ENCODE data around the gene CUL3. TPM values are rescaled to one million over a fixed set of nuclear protein-coding genes. Genes with fewer than 3 reads are reported as not detected.

Gene CUL3
- total RNA-seq, 1 experiment from 2014 or later, result 86.2 TPM

DNA sequence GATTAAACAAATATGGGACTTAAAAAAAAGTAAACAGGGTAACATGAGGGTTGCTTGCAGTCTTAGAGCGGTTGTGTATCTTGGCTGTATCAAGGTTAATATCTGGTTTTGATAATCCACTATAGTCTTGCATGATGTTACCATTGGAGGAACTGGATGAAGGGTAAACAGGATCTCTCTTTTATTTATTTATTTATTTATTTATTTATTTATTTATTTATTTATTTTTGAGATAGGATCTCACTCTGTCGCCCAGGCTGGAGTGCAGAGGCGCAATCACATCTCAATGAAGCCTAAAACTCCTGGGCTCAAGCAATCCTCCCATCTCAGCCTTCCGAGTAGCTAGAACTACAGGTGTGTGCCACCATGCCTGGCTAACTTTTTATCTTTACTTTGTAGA, 140.4 kb downstream of the CUL3 start:
- ATAC-seq (no peak), DNase-seq (ENCODE audit: low spot score) (no peak)
- ChIA-PET CTCF (no interaction called here), POLR2A (no interaction called here)
- H3K4me3 Mint-ChIP-seq, result no peak overlapping the region
- H3K27me3 Mint-ChIP-seq (ENCODE audit: low read depth), result peaks cover 11% of the 10 kb centered on the region
- H3K9me3 Mint-ChIP-seq, result no peaks in the 10 kb centered on the region
- 0 out of 2 replicates have a peak, but pooled peaks cover 3% of the 10 kb centered on the region for H3K36me3 Mint-ChIP-seq
- no peak for TF ChIP-seq RELA (CRISPR knock-in tag; IDR thresholded peaks at IDR 0.05; ENCODE audit: borderline replicate concordance)
- TF ChIP-seq, protein P1, sequence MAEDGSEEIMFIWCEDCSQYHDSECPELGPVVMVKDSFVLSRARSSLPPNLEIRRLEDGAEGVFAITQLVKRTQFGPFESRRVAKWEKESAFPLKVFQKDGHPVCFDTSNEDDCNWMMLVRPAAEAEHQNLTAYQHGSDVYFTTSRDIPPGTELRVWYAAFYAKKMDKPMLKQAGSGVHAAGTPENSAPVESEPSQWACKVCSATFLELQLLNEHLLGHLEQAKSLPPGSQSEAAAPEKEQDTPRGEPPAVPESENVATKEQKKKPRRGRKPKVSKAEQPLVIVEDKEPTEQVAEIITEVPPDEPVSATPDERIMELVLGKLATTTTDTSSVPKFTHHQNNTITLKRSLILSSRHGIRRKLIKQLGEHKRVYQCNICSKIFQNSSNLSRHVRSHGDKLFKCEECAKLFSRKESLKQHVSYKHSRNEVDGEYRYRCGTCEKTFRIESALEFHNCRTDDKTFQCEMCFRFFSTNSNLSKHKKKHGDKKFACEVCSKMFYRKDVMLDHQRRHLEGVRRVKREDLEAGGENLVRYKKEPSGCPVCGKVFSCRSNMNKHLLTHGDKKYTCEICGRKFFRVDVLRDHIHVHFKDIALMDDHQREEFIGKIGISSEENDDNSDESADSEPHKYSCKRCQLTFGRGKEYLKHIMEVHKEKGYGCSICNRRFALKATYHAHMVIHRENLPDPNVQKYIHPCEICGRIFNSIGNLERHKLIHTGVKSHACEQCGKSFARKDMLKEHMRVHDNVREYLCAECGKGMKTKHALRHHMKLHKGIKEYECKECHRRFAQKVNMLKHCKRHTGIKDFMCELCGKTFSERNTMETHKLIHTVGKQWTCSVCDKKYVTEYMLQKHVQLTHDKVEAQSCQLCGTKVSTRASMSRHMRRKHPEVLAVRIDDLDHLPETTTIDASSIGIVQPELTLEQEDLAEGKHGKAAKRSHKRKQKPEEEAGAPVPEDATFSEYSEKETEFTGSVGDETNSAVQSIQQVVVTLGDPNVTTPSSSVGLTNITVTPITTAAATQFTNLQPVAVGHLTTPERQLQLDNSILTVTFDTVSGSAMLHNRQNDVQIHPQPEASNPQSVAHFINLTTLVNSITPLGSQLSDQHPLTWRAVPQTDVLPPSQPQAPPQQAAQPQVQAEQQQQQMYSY (CRISPR knock-in tag; IDR thresholded peaks at IDR 0.05), result no peak
- TF ChIP-seq, protein P2, sequence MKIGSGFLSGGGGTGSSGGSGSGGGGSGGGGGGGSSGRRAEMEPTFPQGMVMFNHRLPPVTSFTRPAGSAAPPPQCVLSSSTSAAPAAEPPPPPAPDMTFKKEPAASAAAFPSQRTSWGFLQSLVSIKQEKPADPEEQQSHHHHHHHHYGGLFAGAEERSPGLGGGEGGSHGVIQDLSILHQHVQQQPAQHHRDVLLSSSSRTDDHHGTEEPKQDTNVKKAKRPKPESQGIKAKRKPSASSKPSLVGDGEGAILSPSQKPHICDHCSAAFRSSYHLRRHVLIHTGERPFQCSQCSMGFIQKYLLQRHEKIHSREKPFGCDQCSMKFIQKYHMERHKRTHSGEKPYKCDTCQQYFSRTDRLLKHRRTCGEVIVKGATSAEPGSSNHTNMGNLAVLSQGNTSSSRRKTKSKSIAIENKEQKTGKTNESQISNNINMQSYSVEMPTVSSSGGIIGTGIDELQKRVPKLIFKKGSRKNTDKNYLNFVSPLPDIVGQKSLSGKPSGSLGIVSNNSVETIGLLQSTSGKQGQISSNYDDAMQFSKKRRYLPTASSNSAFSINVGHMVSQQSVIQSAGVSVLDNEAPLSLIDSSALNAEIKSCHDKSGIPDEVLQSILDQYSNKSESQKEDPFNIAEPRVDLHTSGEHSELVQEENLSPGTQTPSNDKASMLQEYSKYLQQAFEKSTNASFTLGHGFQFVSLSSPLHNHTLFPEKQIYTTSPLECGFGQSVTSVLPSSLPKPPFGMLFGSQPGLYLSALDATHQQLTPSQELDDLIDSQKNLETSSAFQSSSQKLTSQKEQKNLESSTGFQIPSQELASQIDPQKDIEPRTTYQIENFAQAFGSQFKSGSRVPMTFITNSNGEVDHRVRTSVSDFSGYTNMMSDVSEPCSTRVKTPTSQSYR (CRISPR knock-in tag; IDR thresholded peaks at IDR 0.05), result no peak
- no peak overlapping the region for H3K27ac Mint-ChIP-seq
- H3K4me1 Mint-ChIP-seq, result peaks cover 20% of the 10 kb centered on the region

DNA sequence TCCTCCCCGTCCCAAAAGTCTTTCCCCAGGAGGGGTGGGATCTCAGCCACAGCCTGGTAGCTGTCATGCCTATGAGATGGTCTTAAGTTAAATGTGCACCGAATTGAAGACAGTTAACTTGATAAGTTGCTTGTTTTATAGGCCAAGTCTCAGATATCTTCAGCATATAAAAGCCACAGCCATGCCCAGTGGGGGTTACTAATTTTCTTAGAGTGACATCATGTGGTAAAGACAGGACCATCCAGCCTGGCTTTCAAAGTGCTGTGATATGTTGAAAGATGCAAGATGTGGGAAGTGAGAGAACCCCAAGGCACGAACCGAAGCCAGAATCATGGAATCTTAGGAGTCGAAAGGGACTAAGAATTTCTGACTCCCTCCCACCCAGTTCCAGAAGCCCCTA, 141.1 kb downstream of the CUL3 start:
- H3K36me3 Mint-ChIP-seq, result 0 out of 2 replicates have a peak, but pooled peaks cover 3% of the 10 kb centered on the region
- DNase-seq (ENCODE audit: low spot score) (no peak), ATAC-seq (no peak)
- peaks cover 18% of the 10 kb centered on the region for H3K4me1 Mint-ChIP-seq
- ChIA-PET CTCF (no interaction called here), POLR2A (no interaction called here)
- H3K4me3 Mint-ChIP-seq, result no peak overlapping the region
- H3K27ac Mint-ChIP-seq, result no peak overlapping the region
- TF ChIP-seq ZNF219 (CRISPR knock-in tag; IDR thresholded peaks at IDR 0.05; ENCODE audit: borderline replicate concordance) (no peak), ESRRA (CRISPR knock-in tag; IDR thresholded peaks at IDR 0.05; ENCODE audit: borderline replicate concordance) (no peak), MYBL2 (CRISPR knock-in tag; IDR thresholded peaks at IDR 0.05) (no peak), SMAD4 (CRISPR knock-in tag; IDR thresholded peaks at IDR 0.05) (no peak), SOX15 (CRISPR knock-in tag; IDR thresholded peaks at IDR 0.05) (no peak), NR2C2 (CRISPR knock-in tag; IDR thresholded peaks at IDR 0.05) (no peak), MXD4 (CRISPR knock-in tag; IDR thresholded peaks at IDR 0.05; ENCODE audit: borderline replicate concordance) (no peak)
- TF ChIP-seq, protein P3, sequence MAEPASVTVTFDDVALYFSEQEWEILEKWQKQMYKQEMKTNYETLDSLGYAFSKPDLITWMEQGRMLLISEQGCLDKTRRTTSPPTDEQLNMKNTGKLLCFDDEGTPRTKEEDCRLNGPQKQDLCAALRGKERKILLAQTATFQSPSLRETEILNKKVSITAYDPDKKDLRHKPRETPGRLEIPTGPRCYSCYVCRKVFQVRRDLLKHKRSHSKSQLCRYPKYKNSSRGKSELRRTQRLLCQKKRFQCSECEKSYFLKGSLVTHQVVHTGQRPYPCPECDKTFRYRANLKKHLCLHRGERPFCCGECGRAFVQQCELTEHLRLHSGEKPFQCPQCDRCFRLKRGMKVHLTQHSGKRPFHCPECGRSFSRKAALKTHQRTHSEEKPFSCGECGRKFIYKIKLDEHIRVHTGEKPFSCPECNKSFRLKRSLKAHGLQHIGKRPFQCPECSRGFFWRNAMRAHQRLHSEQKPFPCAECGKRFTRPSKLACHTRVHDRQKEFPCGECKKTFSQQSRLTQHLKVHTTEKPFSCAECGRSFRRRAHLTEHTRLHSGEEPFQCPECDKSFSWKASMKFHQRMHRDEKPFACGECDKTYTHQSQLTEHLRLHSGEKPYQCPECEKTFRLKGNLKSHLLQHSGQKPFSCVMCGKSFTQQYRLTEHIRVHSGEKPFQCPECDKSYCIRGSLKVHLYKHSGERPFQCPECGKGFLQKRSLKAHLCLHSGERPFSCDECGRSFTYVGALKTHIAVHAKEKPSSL (CRISPR knock-in tag; conservative IDR thresholded peaks at IDR 0.05), result no peak
- TF ChIP-seq, protein P4, sequence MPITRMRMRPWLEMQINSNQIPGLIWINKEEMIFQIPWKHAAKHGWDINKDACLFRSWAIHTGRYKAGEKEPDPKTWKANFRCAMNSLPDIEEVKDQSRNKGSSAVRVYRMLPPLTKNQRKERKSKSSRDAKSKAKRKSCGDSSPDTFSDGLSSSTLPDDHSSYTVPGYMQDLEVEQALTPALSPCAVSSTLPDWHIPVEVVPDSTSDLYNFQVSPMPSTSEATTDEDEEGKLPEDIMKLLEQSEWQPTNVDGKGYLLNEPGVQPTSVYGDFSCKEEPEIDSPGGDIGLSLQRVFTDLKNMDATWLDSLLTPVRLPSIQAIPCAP (CRISPR knock-in tag; IDR thresholded peaks at IDR 0.05), result no peak
- TF ChIP-seq, protein P5, sequence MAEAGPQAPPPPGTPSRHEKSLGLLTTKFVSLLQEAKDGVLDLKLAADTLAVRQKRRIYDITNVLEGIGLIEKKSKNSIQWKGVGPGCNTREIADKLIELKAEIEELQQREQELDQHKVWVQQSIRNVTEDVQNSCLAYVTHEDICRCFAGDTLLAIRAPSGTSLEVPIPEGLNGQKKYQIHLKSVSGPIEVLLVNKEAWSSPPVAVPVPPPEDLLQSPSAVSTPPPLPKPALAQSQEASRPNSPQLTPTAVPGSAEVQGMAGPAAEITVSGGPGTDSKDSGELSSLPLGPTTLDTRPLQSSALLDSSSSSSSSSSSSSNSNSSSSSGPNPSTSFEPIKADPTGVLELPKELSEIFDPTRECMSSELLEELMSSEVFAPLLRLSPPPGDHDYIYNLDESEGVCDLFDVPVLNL (CRISPR knock-in tag; IDR thresholded peaks at IDR 0.05; ENCODE audit: borderline replicate concordance, low read depth), result no peak
- TF ChIP-seq, protein P6, sequence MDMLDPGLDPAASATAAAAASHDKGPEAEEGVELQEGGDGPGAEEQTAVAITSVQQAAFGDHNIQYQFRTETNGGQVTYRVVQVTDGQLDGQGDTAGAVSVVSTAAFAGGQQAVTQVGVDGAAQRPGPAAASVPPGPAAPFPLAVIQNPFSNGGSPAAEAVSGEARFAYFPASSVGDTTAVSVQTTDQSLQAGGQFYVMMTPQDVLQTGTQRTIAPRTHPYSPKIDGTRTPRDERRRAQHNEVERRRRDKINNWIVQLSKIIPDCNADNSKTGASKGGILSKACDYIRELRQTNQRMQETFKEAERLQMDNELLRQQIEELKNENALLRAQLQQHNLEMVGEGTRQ (CRISPR knock-in tag; IDR thresholded peaks at IDR 0.05), result no peak
- TF ChIP-seq, protein P7, sequence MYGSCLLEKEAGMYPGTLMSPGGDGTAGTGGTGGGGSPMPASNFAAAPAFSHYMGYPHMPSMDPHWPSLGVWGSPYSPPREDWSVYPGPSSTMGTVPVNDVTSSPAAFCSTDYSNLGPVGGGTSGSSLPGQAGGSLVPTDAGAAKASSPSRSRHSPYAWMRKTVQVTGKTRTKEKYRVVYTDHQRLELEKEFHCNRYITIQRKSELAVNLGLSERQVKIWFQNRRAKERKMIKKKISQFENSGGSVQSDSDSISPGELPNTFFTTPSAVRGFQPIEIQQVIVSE (CRISPR knock-in tag; IDR thresholded peaks at IDR 0.05; ENCODE audit: borderline replicate concordance), result no peak
- peaks cover 11% of the 10 kb centered on the region for H3K27me3 Mint-ChIP-seq (ENCODE audit: low read depth)
- H3K9me3 Mint-ChIP-seq, result no peaks in the 10 kb centered on the region

Measured in WTC11 (cell line).